HepG2 (cell line): ENCODE results near the gene PRR20G. TPM values are rescaled to one million over a fixed set of nuclear protein-coding genes. Genes with fewer than 3 reads are reported as not detected.

Experiments
- ATAC-seq: fragments of 200-7000 bp; cut with Tn5 transposase; 3 replicates; pipeline ENCODE4 v1.9.1; 2020; ENCODE audit warnings: mild to moderate bottlenecking, moderate library complexity
- BruUV-seq: library from RNA; stranded (reverse); fragments of 400-500 nt; replicated peaks from 2 replicates; lab custom pipeline; 2021; lab: Mats Ljungman, UMichigan
- CTCF ChIA-PET: fragments of 300-600 bp; formaldehyde crosslinking; extraction: SDS; loops from one replicate; lab custom pipeline; 2021; ENCODE audit warnings: low total read pairs, inconsistent platforms, low intra/inter-chr PET ratio; lab: Yijun Ruan, JAX
- POLR2A ChIA-PET: fragments of 350-600 bp; sonication (Branson Sonifier 250); formaldehyde crosslinking; loops from one replicate; lab custom pipeline; 2020; ENCODE audit warnings: antibody characterized with exemption, inconsistent platforms; lab: Yijun Ruan, JAX
- DNase-seq: peaks from one replicate; pipeline ENCODE4 v3.0.0-alpha.2; 2015; ENCODE audit warnings: low spot score
- FAIRE-seq: peaks from 3 replicates; lab custom pipeline; 2011; peaks lifted over from hg19 to GRCh38; lab: Jason Lieb, UNC
- H2AFZ ChIP-seq: one replicate; pipeline ENCODE4 v1.6.1; 2011; ENCODE audit warnings: low read length, inconsistent platforms
- H3K27ac ChIP-seq: fragments of 300-600 bp; 3 replicates; pipeline ENCODE4 v1.8.0; 2011; ENCODE audit warnings: mixed run types, mild to moderate bottlenecking, mixed read lengths, low read length, inconsistent platforms; ENCODE audit not compliant: insufficient read depth; ENCODE audit errors: extremely low read length
- H3K27me3 ChIP-seq, 2 experiments: fragments of 200-600 bp in 1 of 2; 2 replicates in 1 of 2; 3 replicates in 1 of 2; pipeline versions ENCODE4 v1.6.0 to v1.8.0; 2011; ENCODE audit warnings: low read length in 2 of 2, mild to moderate bottlenecking in 2 of 2, moderate library complexity in 2 of 2, inconsistent platforms in 1 of 2; ENCODE audit not compliant: insufficient read depth in 2 of 2, control insufficient read depth in 1 of 2
- H3K36me3 ChIP-seq, 2 experiments: fragments of 200-600 bp in 1 of 2; replicated peaks in 1 of 2; 2 replicates in 1 of 2; 3 replicates in 1 of 2; pipeline versions ENCODE4 v1.5.1 to v1.8.0; 2011; ENCODE audit warnings: low read length in 2 of 2, inconsistent platforms in 1 of 2; ENCODE audit not compliant: insufficient read depth in 2 of 2, control insufficient read depth in 1 of 2
- H3K4me1 ChIP-seq: 2 replicates; pipeline ENCODE4 v1.5.1; 2012; ENCODE audit warnings: low read length, inconsistent platforms; ENCODE audit not compliant: insufficient read depth
- H3K4me2 ChIP-seq: 2 replicates; pipeline ENCODE4 v1.6.0; 2011; ENCODE audit warnings: low read depth, low read length, inconsistent platforms
- H3K4me3 ChIP-seq, 3 experiments: fragments of 200-600 bp in 1 of 3; sonication (generic), shearing (Covaris generic) in 1 of 3; replicated peaks in 1 of 3; 2 replicates each; pipeline ENCODE4 v1.5.1; 2011 to 2016; ENCODE audit warnings: low read length in 3 of 3, inconsistent platforms in 2 of 3, low read depth in 2 of 3, mild to moderate bottlenecking in 2 of 3, control low read depth in 1 of 3, mixed read lengths in 1 of 3; ENCODE audit not compliant: insufficient read depth in 1 of 3
- H3K79me2 ChIP-seq: one replicate; pipeline ENCODE4 v1.6.1; 2011; ENCODE audit warnings: low read length, inconsistent platforms; ENCODE audit not compliant: insufficient read depth
- H3K9ac ChIP-seq: 2 replicates; pipeline ENCODE4 v1.6.0; 2011; ENCODE audit warnings: mild to moderate bottlenecking, low read depth, low read length, inconsistent platforms; ENCODE audit not compliant: insufficient read depth
- H3K9me3 ChIP-seq: 2 replicates; pipeline ENCODE4 v1.5.1; 2012; ENCODE audit warnings: mild to moderate bottlenecking, low read length
- H4K20me1 ChIP-seq: 2 replicates; pipeline ENCODE4 v1.6.0; 2011; ENCODE audit warnings: inconsistent platforms, mild to moderate bottlenecking, low read length, moderate library complexity; ENCODE audit not compliant: insufficient read depth
- ADNP ChIP-seq: sonication (generic); formaldehyde crosslinking; IDR thresholded peaks from 2 replicates; pipeline ENCODE4 v1.4.0; 2020; ENCODE audit warnings: missing genetic modification reagents
- ATM ChIP-seq: fragments of 450-650 bp; IDR thresholded peaks from 2 replicates; pipeline ENCODE4 v1.7.1; 2017; ENCODE audit warnings: mild to moderate bottlenecking, borderline replicate concordance
- BRD4 ChIP-seq: sonication (generic); formaldehyde crosslinking; IDR thresholded peaks from 2 replicates; pipeline ENCODE4 v1.4.0; 2020; ENCODE audit warnings: missing genetic modification reagents
- CEBPB ChIP-seq: IDR thresholded peaks from 2 replicates; pipeline ENCODE4 v1.6.1; 2011; ENCODE audit warnings: low read depth, low read length, improper control_type of control experiment, borderline replicate concordance
- CHCHD3 ChIP-seq: sonication (generic); formaldehyde crosslinking; IDR thresholded peaks from 2 replicates; pipeline ENCODE4 v1.8.0; 2022; ENCODE audit warnings: mild to moderate bottlenecking, missing genetic modification reagents, moderate library complexity
- NFKB2 ChIP-seq: sonication (generic); formaldehyde crosslinking; IDR thresholded peaks from 2 replicates; pipeline ENCODE4 v1.4.0; 2020; ENCODE audit warnings: missing genetic modification reagents, borderline replicate concordance
- PHF20 ChIP-seq: sonication (generic); formaldehyde crosslinking; IDR thresholded peaks from 2 replicates; pipeline ENCODE4 v1.5.0; 2020; ENCODE audit warnings: mild to moderate bottlenecking, missing genetic modification reagents
- SIN3A ChIP-seq: IDR thresholded peaks from 2 replicates; pipeline ENCODE4 v1.6.1; 2011; ENCODE audit warnings: low read depth, mild to moderate bottlenecking, control low read depth, low read length, borderline replicate concordance
- SMARCC2 ChIP-seq: fragments of 450-650 bp; IDR thresholded peaks from 2 replicates; pipeline ENCODE4 v1.6.1; 2017; ENCODE audit warnings: antibody characterized with exemption, mild to moderate bottlenecking
- ZNF20 ChIP-seq: sonication (generic); formaldehyde crosslinking; IDR thresholded peaks from 2 replicates; pipeline ENCODE4 v1.4.0; 2020; ENCODE audit warnings: mild to moderate bottlenecking, moderate library complexity, missing genetic modification reagents
- ZNF549 ChIP-seq: sonication (generic); formaldehyde crosslinking; IDR thresholded peaks from 2 replicates; pipeline ENCODE4 v1.5.0; 2020; ENCODE audit warnings: missing genetic modification reagents
- in situ Hi-C: cut with HindIII; loops from 2 replicates; pipeline ENCODE4 v1.10.0; 2017; ENCODE audit warnings: low pct_unique_long_range_greater_than_20kb; ENCODE audit not compliant: extremely low pct_ligation_motif_present
- intact Hi-C: fragments of 100-400 bp; cut with micrococcal nuclease; formaldehyde crosslinking; loops from one replicate; pipeline ENCODE4 v1.10.0; 2022; ENCODE audit not compliant: unreplicated experiment
- polyA plus RNA-seq, 8 experiments: library from polyadenylated mRNA; depleted of rRNA in 3 of 8; stranded (reverse) in 7 of 8; unstranded in 1 of 8; fragments of >200 nt; fragmentation: Illumina TruSeq in 4 of 8; extraction: Trizol in 4 of 8; gene quantifications; 2 replicates each; pipeline versions ENCODE4 v1.2.1 to v1.2.3, GENCODE V29; 2011 to 2016; ENCODE audit warnings: low read depth in 4 of 8, missing spikeins in 1 of 8, mixed read lengths in 1 of 8; ENCODE audit not compliant: insufficient read depth in 1 of 8
- total RNA-seq, 5 experiments: library from RNA; depleted of rRNA; stranded (reverse); fragments of >200 nt; fragmentation: Illumina TruSeq; extraction: Trizol; gene quantifications; 2 replicates each; pipeline ENCODE4 v1.2.3, GENCODE V29; 2016; ENCODE audit warnings: low read depth in 1 of 5
- TF ChIP-seq, protein P1 (sequence below): sonication (generic); IDR thresholded peaks from 2 replicates; pipeline ENCODE4 v1.6.1; 2016; ENCODE audit warnings: low read depth, borderline replicate concordance
- TF ChIP-seq, protein P2 (sequence below): sonication (generic); formaldehyde crosslinking; IDR thresholded peaks from 2 replicates; pipeline ENCODE4 v1.4.0; 2020; ENCODE audit warnings: missing genetic modification reagents
- TF ChIP-seq, protein P3 (sequence below): sonication (generic); formaldehyde crosslinking; IDR thresholded peaks from 2 replicates; pipeline ENCODE4 v1.5.0; 2020; ENCODE audit warnings: mild to moderate bottlenecking, low read depth, missing genetic modification reagents, borderline replicate concordance
- TF ChIP-seq, protein P4 (sequence below): sonication (generic); formaldehyde crosslinking; IDR thresholded peaks from 2 replicates; pipeline ENCODE4 v1.4.0; 2020; ENCODE audit warnings: mild to moderate bottlenecking, missing genetic modification reagents
- TF ChIP-seq, protein P5 (sequence below): sonication (generic); formaldehyde crosslinking; IDR thresholded peaks from 2 replicates; pipeline ENCODE4 v1.8.0; 2022; ENCODE audit warnings: missing genetic modification reagents, low read depth, mild to moderate bottlenecking, borderline replicate concordance
- TF ChIP-seq, protein P6 (sequence below): sonication (generic); formaldehyde crosslinking; IDR thresholded peaks from 2 replicates; pipeline ENCODE4 v1.5.0; 2020; ENCODE audit warnings: missing genetic modification reagents
- TF ChIP-seq, protein P7 (sequence below): sonication (generic); formaldehyde crosslinking; IDR thresholded peaks from 2 replicates; pipeline ENCODE4 v1.5.0; 2020; ENCODE audit warnings: mild to moderate bottlenecking, missing genetic modification reagents

PRR20G gene
- total and polyA plus RNA-seq, 2 of the 13 experiments (the other 11 are each of a cell fraction or from before 2014, with no cell fraction given) = not detected

DNA sequence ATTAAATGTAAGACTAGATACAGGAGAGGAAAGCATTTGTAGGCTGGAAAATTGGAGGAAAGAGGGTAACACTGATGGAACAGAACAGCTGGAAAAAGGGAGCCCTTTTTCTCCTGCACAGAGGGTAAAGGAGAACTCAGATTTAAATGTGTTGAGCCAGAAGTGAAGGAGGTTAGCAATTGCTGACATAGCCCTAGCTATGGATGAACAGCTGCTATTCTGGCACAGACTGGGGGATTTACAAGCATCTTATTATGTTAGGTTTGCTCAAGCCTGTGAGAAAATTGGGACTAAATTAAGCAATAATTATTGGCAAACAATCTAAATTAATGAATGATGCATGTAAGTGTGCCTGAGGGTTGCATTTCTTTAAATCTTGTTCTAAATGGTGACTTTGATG, 40.6 kb upstream of the PRR20G start:
- Histone ChIP-seq H2AFZ (no peak overlapping the region), H3K9me3 (peaks cover 14% of the 10 kb centered on the region; the same call in 1 of the 2 replicates), H3K9ac (no peak overlapping the region), H3K4me3 (no peak overlapping the region), H3K27me3 (no peaks in the 10 kb centered on the region), H3K4me1 (no peaks in the 10 kb centered on the region), H3K79me2 (no peaks in the 10 kb centered on the region), H3K36me3 (no peaks in the 10 kb centered on the region), H3K27ac (no peak overlapping the region), H3K4me2 (no peak overlapping the region), H4K20me1 (no peaks in the 10 kb centered on the region)
- FAIRE-seq = no peak
- in situ Hi-C loops (no loop called here), intact Hi-C loops (no loop called here)
- DNase-seq = no peak
- ATAC-seq = no peak
- ChIA-PET CTCF (no interaction called here), POLR2A (no interaction called here)
- no TSS peak for BruUV-seq
- TF ChIP-seq CHCHD3 (CRISPR knock-in tag) (no peak), SIN3A (no peak), ATM (no peak), CEBPB (no peak), NFKB2 (CRISPR knock-in tag) (no peak), ADNP (CRISPR knock-in tag) (no peak), BRD4 (CRISPR knock-in tag) (no peak), ZNF549 (CRISPR knock-in tag) (no peak), ZNF20 (CRISPR knock-in tag) (no peak), SMARCC2 (no peak), PHF20 (CRISPR knock-in tag) (no peak)
- TF ChIP-seq, protein P1, sequence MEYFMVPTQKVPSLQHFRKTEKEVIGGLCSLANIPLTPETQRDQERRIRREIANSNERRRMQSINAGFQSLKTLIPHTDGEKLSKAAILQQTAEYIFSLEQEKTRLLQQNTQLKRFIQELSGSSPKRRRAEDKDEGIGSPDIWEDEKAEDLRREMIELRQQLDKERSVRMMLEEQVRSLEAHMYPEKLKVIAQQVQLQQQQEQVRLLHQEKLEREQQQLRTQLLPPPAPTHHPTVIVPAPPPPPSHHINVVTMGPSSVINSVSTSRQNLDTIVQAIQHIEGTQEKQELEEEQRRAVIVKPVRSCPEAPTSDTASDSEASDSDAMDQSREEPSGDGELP = no peak
- TF ChIP-seq, protein P2, sequence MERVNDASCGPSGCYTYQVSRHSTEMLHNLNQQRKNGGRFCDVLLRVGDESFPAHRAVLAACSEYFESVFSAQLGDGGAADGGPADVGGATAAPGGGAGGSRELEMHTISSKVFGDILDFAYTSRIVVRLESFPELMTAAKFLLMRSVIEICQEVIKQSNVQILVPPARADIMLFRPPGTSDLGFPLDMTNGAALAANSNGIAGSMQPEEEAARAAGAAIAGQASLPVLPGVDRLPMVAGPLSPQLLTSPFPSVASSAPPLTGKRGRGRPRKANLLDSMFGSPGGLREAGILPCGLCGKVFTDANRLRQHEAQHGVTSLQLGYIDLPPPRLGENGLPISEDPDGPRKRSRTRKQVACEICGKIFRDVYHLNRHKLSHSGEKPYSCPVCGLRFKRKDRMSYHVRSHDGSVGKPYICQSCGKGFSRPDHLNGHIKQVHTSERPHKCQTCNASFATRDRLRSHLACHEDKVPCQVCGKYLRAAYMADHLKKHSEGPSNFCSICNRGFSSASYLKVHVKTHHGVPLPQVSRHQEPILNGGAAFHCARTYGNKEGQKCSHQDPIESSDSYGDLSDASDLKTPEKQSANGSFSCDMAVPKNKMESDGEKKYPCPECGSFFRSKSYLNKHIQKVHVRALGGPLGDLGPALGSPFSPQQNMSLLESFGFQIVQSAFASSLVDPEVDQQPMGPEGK (CRISPR knock-in tag) = no peak
- TF ChIP-seq, protein P3, sequence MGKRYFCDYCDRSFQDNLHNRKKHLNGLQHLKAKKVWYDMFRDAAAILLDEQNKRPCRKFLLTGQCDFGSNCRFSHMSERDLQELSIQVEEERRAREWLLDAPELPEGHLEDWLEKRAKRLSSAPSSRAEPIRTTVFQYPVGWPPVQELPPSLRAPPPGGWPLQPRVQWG (CRISPR knock-in tag) = no peak
- TF ChIP-seq, protein P4, sequence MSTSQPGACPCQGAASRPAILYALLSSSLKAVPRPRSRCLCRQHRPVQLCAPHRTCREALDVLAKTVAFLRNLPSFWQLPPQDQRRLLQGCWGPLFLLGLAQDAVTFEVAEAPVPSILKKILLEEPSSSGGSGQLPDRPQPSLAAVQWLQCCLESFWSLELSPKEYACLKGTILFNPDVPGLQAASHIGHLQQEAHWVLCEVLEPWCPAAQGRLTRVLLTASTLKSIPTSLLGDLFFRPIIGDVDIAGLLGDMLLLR (CRISPR knock-in tag) = no peak
- TF ChIP-seq, protein P5, sequence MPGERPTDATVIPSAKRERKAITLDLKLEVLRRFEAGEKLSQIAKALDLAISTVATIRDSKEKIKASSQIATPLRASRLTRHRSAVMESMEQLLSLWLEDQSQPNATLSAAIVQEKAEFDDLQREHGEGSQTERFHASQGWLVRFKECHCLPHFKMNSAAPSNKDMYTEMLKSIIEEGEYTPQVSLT = no peak
- TF ChIP-seq, protein P6, sequence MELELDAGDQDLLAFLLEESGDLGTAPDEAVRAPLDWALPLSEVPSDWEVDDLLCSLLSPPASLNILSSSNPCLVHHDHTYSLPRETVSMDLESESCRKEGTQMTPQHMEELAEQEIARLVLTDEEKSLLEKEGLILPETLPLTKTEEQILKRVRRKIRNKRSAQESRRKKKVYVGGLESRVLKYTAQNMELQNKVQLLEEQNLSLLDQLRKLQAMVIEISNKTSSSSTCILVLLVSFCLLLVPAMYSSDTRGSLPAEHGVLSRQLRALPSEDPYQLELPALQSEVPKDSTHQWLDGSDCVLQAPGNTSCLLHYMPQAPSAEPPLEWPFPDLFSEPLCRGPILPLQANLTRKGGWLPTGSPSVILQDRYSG (CRISPR knock-in tag) = no peak
- TF ChIP-seq, protein P7, sequence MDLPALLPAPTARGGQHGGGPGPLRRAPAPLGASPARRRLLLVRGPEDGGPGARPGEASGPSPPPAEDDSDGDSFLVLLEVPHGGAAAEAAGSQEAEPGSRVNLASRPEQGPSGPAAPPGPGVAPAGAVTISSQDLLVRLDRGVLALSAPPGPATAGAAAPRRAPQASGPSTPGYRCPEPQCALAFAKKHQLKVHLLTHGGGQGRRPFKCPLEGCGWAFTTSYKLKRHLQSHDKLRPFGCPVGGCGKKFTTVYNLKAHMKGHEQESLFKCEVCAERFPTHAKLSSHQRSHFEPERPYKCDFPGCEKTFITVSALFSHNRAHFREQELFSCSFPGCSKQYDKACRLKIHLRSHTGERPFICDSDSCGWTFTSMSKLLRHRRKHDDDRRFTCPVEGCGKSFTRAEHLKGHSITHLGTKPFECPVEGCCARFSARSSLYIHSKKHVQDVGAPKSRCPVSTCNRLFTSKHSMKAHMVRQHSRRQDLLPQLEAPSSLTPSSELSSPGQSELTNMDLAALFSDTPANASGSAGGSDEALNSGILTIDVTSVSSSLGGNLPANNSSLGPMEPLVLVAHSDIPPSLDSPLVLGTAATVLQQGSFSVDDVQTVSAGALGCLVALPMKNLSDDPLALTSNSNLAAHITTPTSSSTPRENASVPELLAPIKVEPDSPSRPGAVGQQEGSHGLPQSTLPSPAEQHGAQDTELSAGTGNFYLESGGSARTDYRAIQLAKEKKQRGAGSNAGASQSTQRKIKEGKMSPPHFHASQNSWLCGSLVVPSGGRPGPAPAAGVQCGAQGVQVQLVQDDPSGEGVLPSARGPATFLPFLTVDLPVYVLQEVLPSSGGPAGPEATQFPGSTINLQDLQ (CRISPR knock-in tag) = no peak
